ENCODE results near the gene CHERP. TPM values are rescaled to one million over a fixed set of nuclear protein-coding genes. Genes with fewer than 3 reads are reported as not detected.

Gene CHERP
- total RNA-seq, 1 experiment from 2014 or later: 2.0 TPM

GRCh38 chr19:16530540-16531379, 11.5 kb downstream of the CHERP start:
- Histone ChIP-seq H3K36me3 (peaks cover 94% of the 10 kb centered on the region), H3K9me3 (no peaks in the 10 kb centered on the region), H3K27me3 (no peaks in the 10 kb centered on the region), H3K4me3 (no peak overlapping the region)
- no peak for DNase-seq

DNA sequence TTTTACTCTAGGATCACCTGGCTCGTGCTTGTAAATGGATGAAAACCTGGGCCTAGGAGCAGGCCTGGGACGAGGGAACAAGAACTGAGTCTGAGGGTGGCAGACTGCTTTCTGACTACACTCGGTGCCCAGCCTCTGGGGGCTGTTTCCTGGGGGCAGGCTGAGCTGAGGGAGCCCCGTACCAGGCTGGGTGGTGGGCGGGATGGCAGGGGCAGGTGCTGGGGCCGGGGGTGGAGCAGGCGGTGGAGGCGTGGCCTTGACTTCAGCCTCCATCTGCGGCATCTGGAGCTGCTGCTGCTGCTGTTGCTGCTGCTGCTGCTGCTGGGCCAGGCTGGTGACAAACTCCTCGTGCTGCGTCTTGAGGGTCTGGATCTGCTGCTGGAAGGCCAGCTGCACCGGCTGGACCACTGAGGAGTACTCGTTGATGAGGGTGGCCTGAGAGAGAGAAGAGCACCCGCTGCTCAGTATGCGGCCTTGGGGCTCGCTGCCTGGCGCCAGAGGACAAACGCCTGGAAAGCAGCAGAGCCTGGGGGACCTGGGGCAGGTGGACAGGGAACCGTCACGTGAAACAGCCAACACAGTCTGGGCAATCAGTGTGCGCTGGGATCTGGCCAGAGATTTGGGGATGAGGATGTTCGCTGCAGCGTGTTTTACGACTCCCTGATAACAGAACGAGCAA, 12.6 kb downstream of the CHERP start:
- H3K9me3 ChIP-seq: no peaks in the 10 kb centered on the region
- H3K27me3 ChIP-seq: no peaks in the 10 kb centered on the region
- DNase-seq: no peak
- H3K4me3 ChIP-seq: no peak overlapping the region
- H3K36me3 ChIP-seq: peaks cover 95% of the 10 kb centered on the region

GRCh38 chr19:16527971-16528521, 14.2 kb downstream of the CHERP start:
- no peak for DNase-seq
- H3K9me3 ChIP-seq: no peaks in the 10 kb centered on the region
- no peak overlapping the region for H3K4me3 ChIP-seq
- H3K36me3 ChIP-seq: peaks cover 97% of the 10 kb centered on the region
- no peaks in the 10 kb centered on the region for H3K27me3 ChIP-seq

DNA sequence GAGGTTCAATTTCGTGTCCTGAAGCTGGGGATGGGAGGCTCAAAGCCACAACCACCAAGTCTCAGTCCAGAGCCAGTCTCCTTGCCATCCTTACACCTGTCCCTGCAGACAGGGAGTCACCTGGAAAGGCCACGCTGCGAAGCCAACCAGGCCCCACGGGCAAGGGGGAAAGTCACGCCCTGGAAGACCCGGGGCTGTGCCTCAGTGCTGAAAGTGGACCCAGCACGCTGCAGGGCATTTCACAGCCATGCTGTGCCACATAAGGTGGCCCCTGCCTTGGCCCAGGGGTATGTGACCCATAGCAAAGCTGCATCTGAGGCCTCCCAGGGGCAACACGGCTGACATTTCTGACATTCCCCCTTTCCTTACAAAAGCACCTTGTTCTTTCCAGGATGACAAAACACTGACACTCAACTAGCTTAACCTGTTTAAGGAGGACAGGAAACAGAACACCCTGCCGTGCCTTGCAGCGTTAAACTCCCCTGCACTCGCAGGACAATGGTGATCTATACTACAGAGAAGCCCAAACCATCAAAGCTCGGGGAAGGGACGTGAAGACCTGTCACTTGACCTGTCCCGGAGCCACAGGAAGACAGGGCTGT, 14.8 kb downstream of the CHERP start:
- H3K36me3 ChIP-seq: peaks cover 97% of the 10 kb centered on the region
- H3K4me3 ChIP-seq: no peak overlapping the region
- DNase-seq: no peak
- H3K27me3 ChIP-seq: no peaks in the 10 kb centered on the region
- no peaks in the 10 kb centered on the region for H3K9me3 ChIP-seq

DNA sequence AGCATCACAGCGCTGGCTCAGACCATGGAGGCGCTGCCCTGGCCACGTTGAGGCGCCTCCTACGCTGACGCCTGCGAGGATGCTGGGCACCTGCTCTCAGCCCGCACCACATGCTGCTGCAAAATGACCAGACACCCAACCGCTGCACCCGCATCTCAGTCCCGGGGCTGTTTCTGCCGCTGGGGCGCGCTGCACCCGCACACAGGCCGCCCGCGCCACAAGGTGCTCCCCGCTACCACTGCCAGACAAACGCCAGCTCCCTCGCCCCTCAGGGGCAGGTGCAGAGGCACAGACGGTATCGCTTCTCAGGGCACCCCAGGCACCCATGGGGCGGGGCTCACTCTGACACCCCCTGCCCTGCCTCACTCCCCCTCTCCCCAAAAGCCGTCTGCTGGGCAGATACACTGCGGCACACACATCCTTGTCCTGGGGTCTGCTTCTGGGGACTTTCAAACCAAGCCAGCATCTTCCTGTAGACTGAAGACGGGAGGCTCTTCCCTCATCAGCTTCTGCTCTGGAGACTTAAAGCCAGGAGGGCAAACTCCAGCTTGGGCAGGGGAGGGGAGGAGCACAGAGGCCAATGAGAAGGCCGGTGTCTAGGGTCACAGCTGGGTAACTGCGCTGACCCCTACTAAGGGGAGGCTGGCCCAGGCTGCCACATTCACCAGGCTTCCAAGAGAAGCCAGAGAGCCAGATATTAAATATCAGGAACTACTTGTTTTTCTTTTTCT, 16.3 kb downstream of the CHERP start:
- DNase-seq: no peak
- Histone ChIP-seq H3K27me3 (no peaks in the 10 kb centered on the region), H3K9me3 (no peaks in the 10 kb centered on the region), H3K4me3 (no peak overlapping the region), H3K36me3 (peaks cover 97% of the 10 kb centered on the region)

GRCh38 chr19:16524991-16525734, 17.1 kb downstream of the CHERP start:
- no peak overlapping the region for H3K4me3 ChIP-seq
- no peaks in the 10 kb centered on the region for H3K9me3 ChIP-seq
- DNase-seq: no peak
- no peaks in the 10 kb centered on the region for H3K27me3 ChIP-seq
- peaks cover 97% of the 10 kb centered on the region for H3K36me3 ChIP-seq

DNA sequence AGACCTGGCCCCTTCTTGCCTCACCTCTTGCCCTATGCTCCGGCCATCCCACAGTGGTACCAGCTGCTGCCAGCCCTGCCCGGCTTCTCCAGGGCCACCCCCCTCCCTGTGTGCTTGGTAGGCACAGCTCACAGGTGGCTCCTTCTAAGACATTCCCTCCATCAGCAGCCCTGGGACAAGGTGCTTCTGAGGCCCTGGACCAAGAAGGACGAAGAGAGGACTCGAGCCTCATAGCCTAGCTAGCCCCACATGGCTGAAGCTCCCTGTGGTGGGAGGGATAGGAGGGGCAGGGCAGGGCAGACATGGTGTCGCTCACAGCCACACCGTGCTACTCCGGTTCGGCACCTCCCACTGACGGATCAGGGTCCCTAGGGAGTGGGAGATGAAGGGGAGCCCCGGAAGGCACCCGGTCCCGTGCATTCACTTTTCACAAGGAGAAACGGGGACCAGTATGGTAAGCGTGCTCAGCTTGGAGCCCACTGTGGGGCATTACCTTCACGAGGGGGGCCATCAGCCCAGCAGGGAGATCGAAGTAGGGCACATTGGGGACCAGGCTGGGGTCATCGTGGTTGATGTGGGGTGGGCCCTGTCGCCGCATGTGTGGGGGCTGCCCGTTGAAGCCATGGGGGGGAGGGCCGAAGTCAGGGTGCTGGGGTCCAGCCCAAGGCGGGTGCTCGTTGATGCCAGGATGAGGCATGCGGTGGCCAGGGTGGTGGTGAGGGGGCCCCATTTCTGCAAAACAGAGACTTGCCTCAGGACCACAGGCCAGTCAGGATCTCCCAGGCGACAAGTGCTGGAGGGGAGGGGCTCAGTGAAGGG, 19.5 kb downstream of the CHERP start:
- no peak for DNase-seq
- Histone ChIP-seq H3K9me3 (no peaks in the 10 kb centered on the region), H3K4me3 (no peak overlapping the region), H3K27me3 (no peaks in the 10 kb centered on the region), H3K36me3 (peaks cover 97% of the 10 kb centered on the region)

DNA sequence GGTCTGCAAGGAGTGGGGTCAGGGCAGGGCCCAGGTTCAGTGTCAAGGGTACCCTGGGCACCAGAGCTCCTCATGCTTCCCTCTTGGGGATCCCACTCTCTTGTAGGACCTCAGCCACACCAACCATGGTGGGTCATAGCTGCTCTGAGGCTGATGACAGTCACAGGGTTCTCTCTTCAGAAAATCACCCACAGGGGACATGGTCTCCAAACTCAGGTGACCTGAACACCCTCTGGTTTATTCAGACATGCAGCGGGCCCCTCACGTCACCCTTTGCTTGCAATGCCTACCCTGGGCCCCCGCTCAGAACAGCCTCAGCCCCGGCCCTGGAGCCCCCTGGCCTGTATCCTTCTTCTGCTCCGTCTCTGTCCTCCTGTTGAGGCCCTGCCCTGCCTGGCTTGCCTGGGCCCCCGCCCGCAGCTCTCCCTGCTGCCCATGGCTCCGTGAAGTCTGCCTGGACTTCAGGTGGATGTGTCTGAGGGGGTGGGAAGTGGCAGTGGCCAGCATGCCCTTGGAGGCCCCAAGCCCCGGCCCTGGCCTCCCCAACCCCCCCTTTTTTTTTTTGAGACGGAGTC, 20.4 kb downstream of the CHERP start:
- Histone ChIP-seq H3K27me3 (no peaks in the 10 kb centered on the region), H3K4me3 (no peak overlapping the region), H3K36me3 (peaks cover 97% of the 10 kb centered on the region), H3K9me3 (no peaks in the 10 kb centered on the region)
- DNase-seq: no peak

DNA sequence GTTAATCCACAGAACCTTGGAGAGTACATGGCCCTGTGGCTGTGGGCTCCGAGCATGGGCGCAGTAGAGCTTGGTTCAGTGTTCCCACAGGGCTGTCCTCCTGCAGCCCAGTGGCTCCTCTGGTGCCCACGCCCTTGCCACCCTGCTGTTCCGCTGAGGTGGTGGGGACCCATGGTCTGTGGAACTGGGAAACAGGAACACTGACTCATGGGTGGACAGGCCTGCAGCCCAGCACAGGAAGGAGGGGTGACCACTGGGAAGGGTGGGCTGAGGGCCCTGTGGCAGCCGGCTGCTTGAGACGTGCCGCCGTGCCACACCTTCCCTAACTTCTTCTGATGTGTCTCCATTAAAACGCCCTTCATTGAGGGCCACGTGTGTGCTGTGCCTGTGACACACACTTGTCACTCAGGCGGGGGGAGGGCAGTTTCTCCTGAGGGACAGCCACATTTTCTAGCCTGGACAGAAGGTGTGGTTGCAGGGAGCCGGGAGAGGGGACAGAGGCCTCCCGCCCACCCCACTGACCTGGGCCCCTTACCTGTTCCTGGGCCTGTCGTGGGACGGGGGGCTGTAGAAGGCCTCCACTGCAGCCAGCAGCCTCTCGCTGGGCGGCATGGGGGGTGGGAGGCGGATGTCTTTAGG, 21.1 kb downstream of the CHERP start:
- no peaks in the 10 kb centered on the region for H3K27me3 ChIP-seq
- H3K4me3 ChIP-seq: no peak overlapping the region
- no peaks in the 10 kb centered on the region for H3K9me3 ChIP-seq
- H3K36me3 ChIP-seq: peaks cover 95% of the 10 kb centered on the region
- no peak for DNase-seq

- DNase-seq: no peak
- H3K9me3 ChIP-seq: no peaks in the 10 kb centered on the region
- H3K4me3 ChIP-seq: no peak overlapping the region
- peaks cover 94% of the 10 kb centered on the region for H3K36me3 ChIP-seq
- H3K27me3 ChIP-seq: no peaks in the 10 kb centered on the region
These were observed 21.9 kb downstream of the CHERP start for GRCh38 chr19:16520074-16520973.

DNA sequence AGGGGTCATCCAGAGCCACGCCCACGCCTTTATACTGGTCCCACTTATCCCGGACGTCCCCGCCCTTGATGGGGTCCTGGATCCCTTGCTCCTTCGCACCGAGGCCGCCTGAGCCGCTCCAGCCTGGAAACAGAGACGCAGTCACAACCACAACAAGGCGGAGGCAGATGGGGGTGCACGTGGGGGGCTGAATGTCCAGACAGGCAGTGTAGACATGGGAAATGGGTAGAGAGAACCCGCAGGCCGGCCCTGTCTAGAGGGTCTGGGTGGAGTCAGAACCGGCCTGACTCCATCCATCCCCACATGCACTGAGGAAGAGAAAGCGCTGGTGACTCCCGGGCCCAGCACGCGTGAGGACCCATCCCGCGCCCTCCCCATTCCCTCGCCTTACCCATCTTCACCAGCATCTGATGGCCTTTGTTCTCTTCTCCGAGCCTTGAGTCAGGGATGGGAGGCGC, 23.0 kb downstream of the CHERP start:
- Histone ChIP-seq H3K36me3 (peaks cover 88% of the 10 kb centered on the region), H3K4me3 (no peak overlapping the region), H3K27me3 (no peaks in the 10 kb centered on the region), H3K9me3 (no peaks in the 10 kb centered on the region)
- no peak for DNase-seq

GRCh38 chr19:16518483-16519229, 23.6 kb downstream of the CHERP start:
- DNase-seq: no peak
- H3K36me3 ChIP-seq: peaks cover 82% of the 10 kb centered on the region
- no peaks in the 10 kb centered on the region for H3K27me3 ChIP-seq
- H3K4me3 ChIP-seq: no peak overlapping the region
- H3K9me3 ChIP-seq: no peaks in the 10 kb centered on the region

- Histone ChIP-seq H3K9me3 (no peaks in the 10 kb centered on the region), H3K4me3 (no peak overlapping the region), H3K36me3 (peaks cover 78% of the 10 kb centered on the region), H3K27me3 (no peaks in the 10 kb centered on the region)
- no peak for DNase-seq
These were observed 24.2 kb downstream of the CHERP start for GRCh38 chr19:16518061-16518460.

Measured in MG63 (cell line).